CD4-positive, alpha-beta T cell (primary cell): ENCODE measurements around the gene PDF. TPM values are rescaled to one million over a fixed set of nuclear protein-coding genes. Genes with fewer than 3 reads are reported as not detected.

Experiments
- ATAC-seq: fragments of 200-7000 bp; cut with Tn5 transposase; one replicate; pipeline ENCODE4 v1.10.0; 2022; ENCODE audit warnings: mild to moderate bottlenecking; ENCODE audit not compliant: poor library complexity
- CTCF ChIA-PET: fragments of 350-600 bp; sonication (Branson Sonifier 250); formaldehyde crosslinking; loops from one replicate; lab custom pipeline; 2021; ENCODE audit warnings: antibody characterized with exemption, inconsistent platforms; lab: Charles Lee
- POLR2A ChIA-PET: fragments of 350-600 bp; sonication (Branson Sonifier 250); formaldehyde crosslinking; loops from one replicate; lab custom pipeline; 2021; ENCODE audit warnings: antibody characterized with exemption, inconsistent platforms; lab: Charles Lee
- DNase-seq, 14 experiments: peaks; one replicate each; pipeline ENCODE4 v3.0.0-alpha.2; 2013 to 2020; ENCODE audit warnings: mixed read lengths in 2 of 14
- H3K27ac ChIP-seq, 2 donors: one replicate each; pipeline versions ENCODE4 v1.5.1 to v1.7.0; 2013; ENCODE audit warnings: low read length in 2 of 2, low read depth in 1 of 2, mild to moderate bottlenecking in 1 of 2
- H3K27me3 ChIP-seq, 2 experiments: 1 replicate in 1 of 2; 2 replicates in 1 of 2; pipeline versions ENCODE4 v1.6.1 to v1.7.0; 2013; ENCODE audit warnings: low read length in 2 of 2, control low read depth in 1 of 2, mild to moderate bottlenecking in 1 of 2, moderate library complexity in 1 of 2; ENCODE audit not compliant: insufficient read depth in 2 of 2, control insufficient read depth in 1 of 2
- H3K36me3 ChIP-seq: one replicate; pipeline ENCODE4 v1.6.1; 2013; ENCODE audit warnings: low read length, control low read depth; ENCODE audit not compliant: insufficient read depth
- H3K4me1 ChIP-seq: one replicate; pipeline ENCODE4 v1.6.1; 2013; ENCODE audit warnings: low read length, control low read depth; ENCODE audit not compliant: insufficient read depth
- H3K4me3 ChIP-seq: one replicate; pipeline ENCODE4 v1.5.1; 2013; ENCODE audit warnings: mild to moderate bottlenecking, low read length, moderate library complexity
- H3K9me3 ChIP-seq, 2 experiments: 1 replicate in 1 of 2; 2 replicates in 1 of 2; pipeline versions ENCODE4 v1.6.1 to v1.7.0; 2013; ENCODE audit warnings: low read length in 2 of 2, mild to moderate bottlenecking in 2 of 2, control low read depth in 1 of 2, moderate library complexity in 1 of 2; ENCODE audit not compliant: control insufficient read depth in 1 of 2, insufficient read depth in 1 of 2
- H3K27ac Mint-ChIP-seq: one replicate; pipeline ENCODE4 v1.8.0; 2020; ENCODE audit warnings: mixed read lengths
- H3K27me3 Mint-ChIP-seq: one replicate; pipeline ENCODE4 v1.8.0; 2021; ENCODE audit warnings: mixed read lengths
- H3K36me3 Mint-ChIP-seq: one replicate; pipeline ENCODE4 v1.8.0; 2021; ENCODE audit warnings: low read depth, mixed read lengths
- H3K4me1 Mint-ChIP-seq: one replicate; pipeline ENCODE4 v1.8.0; 2021; ENCODE audit warnings: low read depth, mixed read lengths
- H3K4me3 Mint-ChIP-seq: one replicate; pipeline ENCODE4 v1.8.0; 2020; ENCODE audit warnings: mild to moderate bottlenecking, mixed read lengths
- H3K9me3 Mint-ChIP-seq: one replicate; pipeline ENCODE4 v1.8.0; 2020; ENCODE audit warnings: mixed read lengths
- intact Hi-C, 2 experiments: fragments of 100-400 bp; cut with DNase I in 1 of 2; cut with micrococcal nuclease in 1 of 2; formaldehyde crosslinking; loops; one replicate each; pipeline versions ENCODE4 v1.15.1 to v1.9.0; 2023 to 2025; cut with DNase I, micrococcal nuclease
- polyA plus RNA-seq, 2 donors: library from polyadenylated mRNA; unstranded; fragments of 120-200 nt; gene quantifications; one replicate each; pipeline ENCODE4 v1.2.1, GENCODE V29; 2013
- total RNA-seq, 174 experiments: library from RNA in 2 of 174; stranded (reverse) in 2 of 174; gene quantifications; one replicate each; pipeline ENCODE4 v1.2.3 and lab custom pipeline; 2021 to 2026
- TF ChIP-seq, protein P1 (sequence below): fragments of 200-600 bp; IDR thresholded peaks from one replicate; pipeline ENCODE4 v1.8.0; 2022; ENCODE audit warnings: antibody characterized with exemption, mild to moderate bottlenecking

PDF gene, protein sequence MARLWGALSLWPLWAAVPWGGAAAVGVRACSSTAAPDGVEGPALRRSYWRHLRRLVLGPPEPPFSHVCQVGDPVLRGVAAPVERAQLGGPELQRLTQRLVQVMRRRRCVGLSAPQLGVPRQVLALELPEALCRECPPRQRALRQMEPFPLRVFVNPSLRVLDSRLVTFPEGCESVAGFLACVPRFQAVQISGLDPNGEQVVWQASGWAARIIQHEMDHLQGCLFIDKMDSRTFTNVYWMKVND
- total RNA-seq = 1 to 10 TPM; 2.8 to 2.9 TPM
- 8.5 TPM for polyA plus RNA-seq (2013, experiment 1 of 2)
- polyA plus RNA-seq (2013, experiment 2 of 2) = 5.5 TPM
- 0 to 10.4 (median 1.6) reads per million in 172 experiments for total RNA-seq (lab: John Stamatoyannopoulos, UW)

DNA sequence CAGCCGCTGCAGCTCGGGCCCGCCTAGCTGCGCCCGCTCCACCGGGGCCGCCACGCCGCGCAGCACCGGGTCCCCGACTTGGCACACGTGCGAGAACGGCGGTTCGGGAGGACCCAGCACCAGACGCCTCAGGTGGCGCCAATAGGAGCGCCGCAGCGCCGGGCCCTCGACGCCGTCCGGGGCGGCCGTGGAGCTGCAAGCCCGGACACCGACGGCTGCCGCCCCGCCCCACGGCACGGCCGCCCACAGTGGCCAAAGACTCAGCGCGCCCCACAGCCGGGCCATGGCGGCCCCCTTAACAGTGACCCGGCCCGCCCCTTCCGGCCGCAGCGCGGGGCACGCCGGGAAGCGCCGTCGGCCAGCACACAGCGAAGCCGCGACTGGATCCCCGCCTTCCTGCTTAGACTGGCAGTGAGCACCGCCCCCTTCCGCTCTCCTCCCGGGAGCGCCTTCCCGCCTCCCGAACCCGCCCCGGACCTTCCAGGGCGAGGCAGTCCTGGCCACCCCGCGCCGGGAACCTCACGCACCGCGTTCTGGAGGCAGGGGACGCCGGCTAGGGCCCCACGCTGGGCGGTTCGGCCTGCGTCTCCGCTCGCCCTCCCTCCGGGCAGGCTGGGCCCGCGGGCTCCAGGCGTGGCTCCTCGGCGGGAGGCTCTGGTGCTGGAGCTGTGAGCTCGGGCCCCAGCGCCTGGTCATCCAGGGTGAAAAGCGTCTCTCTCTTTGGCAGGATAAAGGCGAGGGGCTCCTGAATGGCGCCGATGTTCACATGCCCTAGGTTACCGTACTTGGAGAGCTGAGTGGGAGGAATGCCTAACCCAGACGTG, at the start of gene PDF:
Gene PDF, minus strand, starts transcription at position 303 of the 824 bp plus-strand sequence. Its CDS starts 18 bp downstream, at position 285.
- intact Hi-C loops = loop anchor here (1.0 to 10.0 kb wide), 5 partner anchors 9 to 1194 kb away; partner anchors contain the start of genes COG8 (in 2 of the 2), NIP7 (in 2 of the 2), COG4 (in 1 of the 2) and EXOSC6 (in 1 of the 2)
- TF ChIP-seq, protein P1, sequence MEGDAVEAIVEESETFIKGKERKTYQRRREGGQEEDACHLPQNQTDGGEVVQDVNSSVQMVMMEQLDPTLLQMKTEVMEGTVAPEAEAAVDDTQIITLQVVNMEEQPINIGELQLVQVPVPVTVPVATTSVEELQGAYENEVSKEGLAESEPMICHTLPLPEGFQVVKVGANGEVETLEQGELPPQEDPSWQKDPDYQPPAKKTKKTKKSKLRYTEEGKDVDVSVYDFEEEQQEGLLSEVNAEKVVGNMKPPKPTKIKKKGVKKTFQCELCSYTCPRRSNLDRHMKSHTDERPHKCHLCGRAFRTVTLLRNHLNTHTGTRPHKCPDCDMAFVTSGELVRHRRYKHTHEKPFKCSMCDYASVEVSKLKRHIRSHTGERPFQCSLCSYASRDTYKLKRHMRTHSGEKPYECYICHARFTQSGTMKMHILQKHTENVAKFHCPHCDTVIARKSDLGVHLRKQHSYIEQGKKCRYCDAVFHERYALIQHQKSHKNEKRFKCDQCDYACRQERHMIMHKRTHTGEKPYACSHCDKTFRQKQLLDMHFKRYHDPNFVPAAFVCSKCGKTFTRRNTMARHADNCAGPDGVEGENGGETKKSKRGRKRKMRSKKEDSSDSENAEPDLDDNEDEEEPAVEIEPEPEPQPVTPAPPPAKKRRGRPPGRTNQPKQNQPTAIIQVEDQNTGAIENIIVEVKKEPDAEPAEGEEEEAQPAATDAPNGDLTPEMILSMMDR = no peak
- CTCF ChIA-PET = interaction anchor here (1.5 kb wide), 1 partner anchor 8 kb away, joined by 6 read pairs; no protein-coding TSS in a partner anchor
- no peaks in the 10 kb centered on the region for H3K9me3 ChIP-seq
- DNase-seq = peak; percentile 47 to 91 (median 78)
- peaks cover 49% of the 10 kb centered on the region for H3K4me1 ChIP-seq
- Mint-ChIP-seq H3K4me3 (peak within 1 kb of the TSS; percentile 82), H3K9me3 (no peaks in the 10 kb centered on the region), H3K4me1 (peaks cover 52% of the 10 kb centered on the region), H3K27ac (peak within 1 kb of the TSS; percentile 72), H3K36me3 (peaks cover 64% of the 10 kb centered on the region), H3K27me3 (no peaks in the 10 kb centered on the region)
- no peaks in the 10 kb centered on the region for H3K27me3 ChIP-seq
- peak; percentile 86 for ATAC-seq
- POLR2A ChIA-PET = interaction anchor here (1.0 to 5.1 kb wide), 9 partner anchors 9 to 143 kb away, joined by 3 to 70 read pairs (median 6); partner anchors contain the start of genes COG8, CYB5B, NIP7 and TERF2
- H3K4me3 ChIP-seq = peak within 1 kb of the TSS; percentile 61
- H3K27ac ChIP-seq = peak within 1 kb of the TSS in 1 of 2 donors; percentile 86
- H3K36me3 ChIP-seq = peaks cover 54% of the 10 kb centered on the region

- H3K36me3 ChIP-seq = peaks cover 48% of the 10 kb centered on the region
Measured at GRCh38 chr16:69378760-69379159, 48.4 kb upstream of the PDF start.

GRCh38 chr16:69378036-69378435, 47.6 kb upstream of the PDF start:
- ATAC-seq (no peak), DNase-seq (no peak)
- Mint-ChIP-seq H3K27me3 (no peaks in the 10 kb centered on the region), H3K36me3 (peaks cover 70% of the 10 kb centered on the region), H3K4me1 (peaks cover 26% of the 10 kb centered on the region), H3K27ac (no peak overlapping the region), H3K4me3 (no peak overlapping the region), H3K9me3 (no peaks in the 10 kb centered on the region)
- CTCF ChIA-PET = no interaction called here
- Histone ChIP-seq H3K4me1 (no peaks in the 10 kb centered on the region), H3K27ac (no peak overlapping the region), H3K4me3 (no peak overlapping the region), H3K36me3 (peaks cover 43% of the 10 kb centered on the region), H3K27me3 (no peaks in the 10 kb centered on the region), H3K9me3 (no peaks in the 10 kb centered on the region)
- TF ChIP-seq, protein P1 = no peak
- POLR2A ChIA-PET = no interaction called here
- intact Hi-C loops = no loop called here

More at GRCh38 chr16:69378760-69379159, 48.4 kb upstream of the PDF start:
- TF ChIP-seq, protein P1 = no peak
- no peak overlapping the region for H3K27ac ChIP-seq
- Mint-ChIP-seq H3K36me3 (peaks cover 72% of the 10 kb centered on the region), H3K4me3 (no peak overlapping the region), H3K27me3 (no peaks in the 10 kb centered on the region), H3K4me1 (peaks cover 31% of the 10 kb centered on the region), H3K9me3 (no peaks in the 10 kb centered on the region), H3K27ac (peak overlapping the region; percentile 11)
- no peaks in the 10 kb centered on the region for H3K27me3 ChIP-seq
- H3K4me3 ChIP-seq = no peak overlapping the region
- H3K4me1 ChIP-seq = no peaks in the 10 kb centered on the region
- ChIA-PET POLR2A (no interaction called here), CTCF (no interaction called here)
- no peaks in the 10 kb centered on the region for H3K9me3 ChIP-seq
- intact Hi-C loops = no loop called here
- ATAC-seq = no peak
- no peak for DNase-seq
